ENCODE data around the gene GLRX3. TPM values are rescaled to one million over a fixed set of nuclear protein-coding genes. Genes with fewer than 3 reads are reported as not detected.
"Not testable (repeated sequence)": the region's sequence is repeated elsewhere in the genome, so short reads cannot be mapped to it uniquely, and the experiment has no call there.

GLRX3 gene
- total RNA-seq, 1 donor from 2014 or later = 61.2 TPM

GRCh38 chr10:130200179-130201042 is 64.2 kb downstream of the GLRX3 start:
- Mint-ChIP-seq H3K27ac (ENCODE audit: unreplicated experiment) (no peak overlapping the region), H3K27me3 (ENCODE audit: unreplicated experiment) (no peaks in the 10 kb centered on the region), H3K9me3 (ENCODE audit: unreplicated experiment) (no peaks in the 10 kb centered on the region), H3K36me3 (ENCODE audit: unreplicated experiment) (no peaks in the 10 kb centered on the region), H3K4me3 (ENCODE audit: unreplicated experiment) (no peak overlapping the region), H3K4me1 (ENCODE audit: unreplicated experiment) (no peaks in the 10 kb centered on the region)
- DNase-seq (ENCODE audit: extremely low spot score, unreplicated experiment) = no peak
- TF ChIP-seq CTCF (IDR thresholded peaks at IDR 0.05) = no peak

GRCh38 chr10:130201043-130201380 is 64.8 kb downstream of the GLRX3 start:
- Mint-ChIP-seq H3K4me1 (ENCODE audit: unreplicated experiment) (no peaks in the 10 kb centered on the region), H3K9me3 (ENCODE audit: unreplicated experiment) (no peaks in the 10 kb centered on the region), H3K36me3 (ENCODE audit: unreplicated experiment) (no peaks in the 10 kb centered on the region), H3K27ac (ENCODE audit: unreplicated experiment) (no peak overlapping the region), H3K27me3 (ENCODE audit: unreplicated experiment) (no peaks in the 10 kb centered on the region), H3K4me3 (ENCODE audit: unreplicated experiment) (no peak overlapping the region)
- DNase-seq (ENCODE audit: extremely low spot score, unreplicated experiment) = no peak
- TF ChIP-seq CTCF (IDR thresholded peaks at IDR 0.05) = no peak

- not testable (repeated sequence) for H3K4me3 Mint-ChIP-seq (ENCODE audit: unreplicated experiment); H3K9me3 Mint-ChIP-seq (ENCODE audit: unreplicated experiment); H3K27ac Mint-ChIP-seq (ENCODE audit: unreplicated experiment); H3K36me3 Mint-ChIP-seq (ENCODE audit: unreplicated experiment); DNase-seq (ENCODE audit: extremely low spot score, unreplicated experiment); H3K4me1 Mint-ChIP-seq (ENCODE audit: unreplicated experiment); H3K27me3 Mint-ChIP-seq (ENCODE audit: unreplicated experiment)
Measured at GRCh38 chr10:130202150-130202549, 66.0 kb downstream of the GLRX3 start.

DNA sequence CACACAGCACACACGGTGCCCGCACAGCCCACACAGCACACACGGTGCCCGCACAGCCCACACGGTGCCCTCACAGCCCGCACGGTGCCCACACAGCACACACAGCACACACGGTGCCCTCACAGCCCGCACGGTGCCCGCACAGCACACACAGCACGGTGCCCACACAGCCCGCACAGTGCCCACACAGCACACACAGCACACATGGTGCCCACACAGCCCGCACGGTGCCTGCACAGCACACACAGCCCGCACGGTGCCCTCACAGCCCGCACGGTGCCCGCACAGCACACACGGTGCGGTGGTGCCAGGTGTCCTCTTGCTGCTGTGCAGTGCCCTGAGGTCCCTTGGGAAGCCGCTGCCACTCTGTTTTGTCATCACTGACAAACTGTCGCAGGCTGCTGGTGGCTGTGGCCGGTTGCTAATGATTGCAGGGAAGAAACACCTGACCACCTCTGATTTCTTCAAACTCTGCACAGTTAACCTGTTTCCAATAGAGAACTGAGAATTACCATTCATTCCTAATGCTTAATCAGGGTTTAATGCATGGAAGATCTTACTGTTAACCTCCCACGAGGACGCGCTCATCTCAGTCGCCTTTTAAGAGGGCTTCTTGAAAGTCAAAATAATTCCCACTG is 66.9 kb downstream of the GLRX3 start:
- no peak for TF ChIP-seq CTCF (IDR thresholded peaks at IDR 0.05)
- no peaks in the 10 kb centered on the region for H3K9me3 Mint-ChIP-seq (ENCODE audit: unreplicated experiment)
- no peak for DNase-seq (ENCODE audit: extremely low spot score, unreplicated experiment)
- H3K36me3 Mint-ChIP-seq (ENCODE audit: unreplicated experiment) = no peaks in the 10 kb centered on the region
- no peak overlapping the region for H3K4me3 Mint-ChIP-seq (ENCODE audit: unreplicated experiment)
- no peaks in the 10 kb centered on the region for H3K4me1 Mint-ChIP-seq (ENCODE audit: unreplicated experiment)
- H3K27ac Mint-ChIP-seq (ENCODE audit: unreplicated experiment) = no peak overlapping the region
- no peaks in the 10 kb centered on the region for H3K27me3 Mint-ChIP-seq (ENCODE audit: unreplicated experiment)

DNA sequence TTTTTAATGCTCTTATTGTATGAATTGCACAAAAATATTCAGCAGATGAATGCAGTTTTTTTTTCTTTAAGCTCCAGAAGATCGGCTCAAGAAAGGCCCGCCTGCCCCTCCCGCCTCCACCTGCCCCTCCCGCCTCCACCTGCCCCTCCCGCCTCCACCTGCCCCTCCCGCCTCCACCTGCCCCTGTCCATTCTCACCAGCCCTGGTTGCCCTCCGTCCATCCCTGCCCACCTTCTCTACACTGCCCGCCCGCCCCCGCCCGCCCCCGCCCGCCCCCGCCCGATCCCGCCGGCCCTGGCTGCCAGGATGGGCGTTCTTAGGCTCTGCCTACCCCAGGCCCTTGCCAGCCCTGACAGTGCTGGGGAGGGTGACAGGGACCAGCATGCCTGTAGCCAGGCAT is 67.4 kb downstream of the GLRX3 start:
- Mint-ChIP-seq H3K27ac (ENCODE audit: unreplicated experiment) (no peak overlapping the region), H3K4me3 (ENCODE audit: unreplicated experiment) (no peak overlapping the region), H3K27me3 (ENCODE audit: unreplicated experiment) (no peaks in the 10 kb centered on the region), H3K4me1 (ENCODE audit: unreplicated experiment) (no peaks in the 10 kb centered on the region), H3K36me3 (ENCODE audit: unreplicated experiment) (no peaks in the 10 kb centered on the region), H3K9me3 (ENCODE audit: unreplicated experiment) (no peaks in the 10 kb centered on the region)
- TF ChIP-seq CTCF (IDR thresholded peaks at IDR 0.05) = no peak
- DNase-seq (ENCODE audit: extremely low spot score, unreplicated experiment) = no peak

Measured in osteocyte (in vitro differentiated cells).